WTC11 (cell line): ENCODE data around the gene COMTD1. TPM values are rescaled to one million over a fixed set of nuclear protein-coding genes. Genes with fewer than 3 reads are reported as not detected.

Experiments
- ATAC-seq: fragments of 200-7000 bp; cut with Tn5 transposase; 2 replicates; pipeline ENCODE4 v1.10.0; 2021; ENCODE audit warnings: mild to moderate bottlenecking, moderate library complexity
- CTCF ChIA-PET: fragments of 300-600 bp; sonication (Branson Sonifier 250); formaldehyde crosslinking; loops from one replicate; lab custom pipeline; 2021; ENCODE audit warnings: antibody characterized with exemption; lab: Charles Lee
- POLR2A ChIA-PET: fragments of 350-600 bp; sonication (Branson Sonifier 250); formaldehyde crosslinking; loops from one replicate; lab custom pipeline; 2021; ENCODE audit warnings: antibody characterized with exemption; lab: Charles Lee
- DNase-seq: peaks from one replicate; pipeline ENCODE4 v3.0.0; 2021; ENCODE audit warnings: low spot score
- H3K27ac Mint-ChIP-seq: 2 replicates; pipeline ENCODE4 v1.8.0; 2021; ENCODE audit warnings: mixed read lengths
- H3K27me3 Mint-ChIP-seq: 2 replicates; pipeline ENCODE4 v1.8.0; 2021; ENCODE audit warnings: low read depth, mild to moderate bottlenecking, moderate library complexity, mixed read lengths
- H3K36me3 Mint-ChIP-seq: 2 replicates; pipeline ENCODE4 v1.8.0; 2021; ENCODE audit warnings: mixed read lengths
- H3K4me1 Mint-ChIP-seq: 2 replicates; pipeline ENCODE4 v1.8.0; 2022; ENCODE audit warnings: mixed read lengths
- H3K4me3 Mint-ChIP-seq: 2 replicates; pipeline ENCODE4 v1.8.0; 2021; ENCODE audit warnings: mild to moderate bottlenecking, moderate library complexity, mixed read lengths
- H3K9me3 Mint-ChIP-seq: 2 replicates; pipeline ENCODE4 v1.8.0; 2021; ENCODE audit warnings: mixed read lengths
- ARID4B ChIP-seq: sonication (generic); formaldehyde crosslinking; IDR thresholded peaks from 2 replicates; pipeline ENCODE4 v1.8.0; 2023; ENCODE audit warnings: missing genetic modification reagents, mild to moderate bottlenecking, borderline replicate concordance
- CBFB ChIP-seq: sonication (generic); formaldehyde crosslinking; IDR thresholded peaks from 2 replicates; pipeline ENCODE4 v1.8.1; 2022; ENCODE audit warnings: mild to moderate bottlenecking, low read depth, missing genetic modification reagents
- CREB1 ChIP-seq: sonication (generic); formaldehyde crosslinking; IDR thresholded peaks from 2 replicates; pipeline ENCODE4 v1.8.0; 2023; ENCODE audit warnings: mild to moderate bottlenecking, missing genetic modification reagents
- CREM ChIP-seq: sonication (generic); formaldehyde crosslinking; IDR thresholded peaks from 2 replicates; pipeline ENCODE4 v1.8.1; 2022; ENCODE audit warnings: mild to moderate bottlenecking, missing genetic modification reagents, moderate library complexity
- ELF4 ChIP-seq: sonication (generic); formaldehyde crosslinking; IDR thresholded peaks from 2 replicates; pipeline ENCODE4 v1.8.1; 2022; ENCODE audit warnings: low read depth, mild to moderate bottlenecking, moderate library complexity, missing genetic modification reagents
- ESRRA ChIP-seq: sonication (generic); formaldehyde crosslinking; IDR thresholded peaks from 2 replicates; pipeline ENCODE4 v1.8.1; 2022; ENCODE audit warnings: mild to moderate bottlenecking, missing genetic modification reagents, borderline replicate concordance
- FOXK1 ChIP-seq: sonication (generic); formaldehyde crosslinking; IDR thresholded peaks from 2 replicates; pipeline ENCODE4 v1.8.0; 2022; ENCODE audit warnings: mild to moderate bottlenecking, moderate library complexity, missing genetic modification reagents
- FOXP1 ChIP-seq: sonication (generic); formaldehyde crosslinking; IDR thresholded peaks from 2 replicates; pipeline ENCODE4 v1.8.0; 2022; ENCODE audit warnings: missing genetic modification reagents, mild to moderate bottlenecking, moderate library complexity, borderline replicate concordance
- GABPB1 ChIP-seq: sonication (generic); formaldehyde crosslinking; IDR thresholded peaks from 2 replicates; pipeline ENCODE4 v1.8.1; 2023; ENCODE audit warnings: mild to moderate bottlenecking, missing genetic modification reagents
- HMGA2 ChIP-seq: fragments of 250-450 bp; sonication (Bioruptor Pico); IDR thresholded peaks from 2 replicates; pipeline ENCODE4 v1.4.0; 2021; ENCODE audit warnings: mild to moderate bottlenecking, moderate library complexity
- KAT7 ChIP-seq: sonication (generic); formaldehyde crosslinking; IDR thresholded peaks from 2 replicates; pipeline ENCODE4 v1.8.1; 2023; ENCODE audit warnings: missing genetic modification reagents, mild to moderate bottlenecking, borderline replicate concordance
- MYBL2 ChIP-seq: sonication (generic); formaldehyde crosslinking; IDR thresholded peaks from 2 replicates; pipeline ENCODE4 v1.8.1; 2023; ENCODE audit warnings: mild to moderate bottlenecking, moderate library complexity, missing genetic modification reagents
- NFE2L1 ChIP-seq: sonication (generic); formaldehyde crosslinking; IDR thresholded peaks from 2 replicates; pipeline ENCODE4 v1.8.1; 2023; ENCODE audit warnings: missing genetic modification reagents
- NFYB ChIP-seq: sonication (generic); formaldehyde crosslinking; conservative IDR thresholded peaks from 2 replicates; pipeline ENCODE4 v1.8.0; 2022; ENCODE audit warnings: low read depth, missing genetic modification reagents
- RELA ChIP-seq: sonication (generic); formaldehyde crosslinking; IDR thresholded peaks from 2 replicates; pipeline ENCODE4 v1.8.1; 2022; ENCODE audit warnings: missing genetic modification reagents, mild to moderate bottlenecking, borderline replicate concordance
- SP1 ChIP-seq: sonication (generic); formaldehyde crosslinking; conservative IDR thresholded peaks from 2 replicates; pipeline ENCODE4 v1.8.1; 2022; ENCODE audit warnings: missing genetic modification reagents
- TCF7 ChIP-seq: sonication (generic); formaldehyde crosslinking; IDR thresholded peaks from 2 replicates; pipeline ENCODE4 v1.8.0; 2022; ENCODE audit warnings: mild to moderate bottlenecking, low read depth, missing genetic modification reagents, moderate library complexity
- TEAD4 ChIP-seq: sonication (generic); formaldehyde crosslinking; IDR thresholded peaks from 2 replicates; pipeline ENCODE4 v1.8.0; 2022; ENCODE audit warnings: mild to moderate bottlenecking, missing genetic modification reagents
- USF1 ChIP-seq: sonication (generic); formaldehyde crosslinking; IDR thresholded peaks from 2 replicates; pipeline ENCODE4 v1.8.0; 2022; ENCODE audit warnings: mild to moderate bottlenecking, missing genetic modification reagents
- ZMAT4 ChIP-seq: fragments of 250-450 bp; sonication (Bioruptor Pico); IDR thresholded peaks from 2 replicates; pipeline ENCODE4 v1.9.0; 2021; ENCODE audit warnings: mild to moderate bottlenecking
- ZNF232 ChIP-seq: sonication (generic); formaldehyde crosslinking; IDR thresholded peaks from 2 replicates; pipeline ENCODE4 v1.8.0; 2022; ENCODE audit warnings: mild to moderate bottlenecking, missing genetic modification reagents
- ZNF416 ChIP-seq: fragments of 250-450 bp; sonication (Bioruptor Pico); IDR thresholded peaks from 2 replicates; pipeline ENCODE4 v1.9.0; 2021; ENCODE audit warnings: mild to moderate bottlenecking, inconsistent platforms
- ZNF532 ChIP-seq: fragments of 250-450 bp; sonication (Bioruptor Pico); IDR thresholded peaks from 2 replicates; pipeline ENCODE4 v1.9.0; 2021; ENCODE audit warnings: mild to moderate bottlenecking, borderline replicate concordance
- total RNA-seq: library from RNA; stranded (reverse); gene quantifications from 3 replicates; pipeline ENCODE4 v1.2.3, GENCODE V29; 2021
- TF ChIP-seq, protein P1 (sequence below): sonication (generic); formaldehyde crosslinking; IDR thresholded peaks from 2 replicates; pipeline ENCODE4 v1.8.1; 2023; ENCODE audit warnings: mild to moderate bottlenecking, missing genetic modification reagents
- TF ChIP-seq, protein P2 (sequence below): sonication (generic); formaldehyde crosslinking; IDR thresholded peaks from 2 replicates; pipeline ENCODE4 v1.8.0; 2022; ENCODE audit warnings: mild to moderate bottlenecking, missing genetic modification reagents

COMTD1 gene
- total RNA-seq, 1 experiment from 2014 or later: 47.8 TPM

DNA sequence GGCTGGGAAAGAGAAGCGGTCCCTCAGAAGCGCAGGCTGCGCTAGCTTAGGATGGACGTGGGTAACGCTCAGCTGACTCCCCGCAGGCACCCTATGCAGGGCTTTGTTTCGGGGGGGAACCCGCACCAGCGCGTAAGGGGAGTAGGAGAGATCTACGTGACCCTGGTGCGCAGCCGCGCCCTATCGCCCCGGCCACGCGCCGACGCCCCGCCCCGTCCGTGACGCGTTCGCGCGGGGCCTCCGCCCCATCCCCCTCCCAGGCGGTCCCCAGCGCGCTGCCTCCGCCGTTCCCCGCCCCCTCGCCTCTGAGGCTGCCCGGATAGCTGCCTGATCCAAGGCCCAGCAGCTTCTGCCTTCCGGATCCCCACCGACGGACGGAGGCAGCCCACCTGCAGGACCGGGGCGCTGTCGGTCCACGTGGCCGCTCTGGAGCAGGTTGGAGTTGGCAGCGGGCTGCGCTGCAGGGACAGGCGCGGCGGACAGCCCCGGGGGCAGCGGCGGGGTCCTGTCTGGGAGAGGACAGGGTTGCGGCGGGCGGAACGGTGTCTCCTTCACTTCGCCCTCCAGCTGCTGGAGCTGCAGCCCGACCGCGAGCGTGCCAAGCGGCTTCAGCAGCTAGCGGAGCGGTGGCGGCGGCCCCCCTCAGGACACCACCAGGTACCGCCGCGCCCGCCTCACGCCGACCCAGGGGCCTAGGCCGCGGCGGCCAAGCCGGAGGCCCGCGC lies 25.3 kb downstream of the COMTD1 start, which contains the start of gene VDAC2:
Gene VDAC2 (plus strand): TSS at position 515 of the 725 bp plus-strand sequence. CDS start 363 bp downstream, outside the sequence.
- POLR2A ChIA-PET: interaction anchor here (0.6 to 3.2 kb wide), 9 partner anchors 9 to 1290 kb away, joined by 3 to 19 read pairs (median 6); partner anchors contain the start of genes COMTD1 and SAMD8
- ATAC-seq: peak; percentile 80
- Mint-ChIP-seq H3K4me1 (peaks cover 42% of the 10 kb centered on the region), H3K27me3 (no peaks in the 10 kb centered on the region), H3K9me3 (no peaks in the 10 kb centered on the region), H3K27ac (peak within 1 kb of the TSS; percentile 98), H3K4me3 (peak within 1 kb of the TSS; percentile 97), H3K36me3 (peaks cover 39% of the 10 kb centered on the region)
- DNase-seq: peak; percentile 83
- CTCF ChIA-PET: interaction anchor here (0.5 to 4.2 kb wide), 10 partner anchors 11 to 99 kb away, joined by 3 to 39 read pairs (median 8); partner anchors contain the start of genes COMTD1 and SAMD8
- TF ChIP-seq, protein P1, sequence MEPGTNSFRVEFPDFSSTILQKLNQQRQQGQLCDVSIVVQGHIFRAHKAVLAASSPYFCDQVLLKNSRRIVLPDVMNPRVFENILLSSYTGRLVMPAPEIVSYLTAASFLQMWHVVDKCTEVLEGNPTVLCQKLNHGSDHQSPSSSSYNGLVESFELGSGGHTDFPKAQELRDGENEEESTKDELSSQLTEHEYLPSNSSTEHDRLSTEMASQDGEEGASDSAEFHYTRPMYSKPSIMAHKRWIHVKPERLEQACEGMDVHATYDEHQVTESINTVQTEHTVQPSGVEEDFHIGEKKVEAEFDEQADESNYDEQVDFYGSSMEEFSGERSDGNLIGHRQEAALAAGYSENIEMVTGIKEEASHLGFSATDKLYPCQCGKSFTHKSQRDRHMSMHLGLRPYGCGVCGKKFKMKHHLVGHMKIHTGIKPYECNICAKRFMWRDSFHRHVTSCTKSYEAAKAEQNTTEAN: peak; percentile 70; the same call in 1 of the 2 replicates
- peak; percentile 49 for TF ChIP-seq FOXK1 (CRISPR knock-in tag)
- TF ChIP-seq ZNF532 (CRISPR knock-in tag): no peak
- no peak for TF ChIP-seq ZMAT4 (CRISPR knock-in tag)
- TF ChIP-seq CREB1: no peak
- no peak for TF ChIP-seq NFYB (CRISPR knock-in tag)
- TF ChIP-seq KAT7 (CRISPR knock-in tag): peak; percentile 67; the same call in 1 of the 2 replicates
- TF ChIP-seq ZNF416: 0 out of 2 replicates have a peak, but pooled peaks have one; percentile 42
- peak; percentile 17; the same call in 1 of the 2 replicates for TF ChIP-seq CREM (CRISPR knock-in tag)
- TF ChIP-seq USF1 (CRISPR knock-in tag): peak; percentile 28; the same call in 1 of the 2 replicates
- TF ChIP-seq ZNF232 (CRISPR knock-in tag): peak; percentile 69; the same call in 1 of the 2 replicates
- no peak for TF ChIP-seq ARID4B (CRISPR knock-in tag)
- no peak for TF ChIP-seq ELF4 (CRISPR knock-in tag)
- TF ChIP-seq MYBL2: peak; percentile 86
- peak; percentile 16; the same call in 1 of the 2 replicates for TF ChIP-seq RELA (CRISPR knock-in tag)
- TF ChIP-seq SP1 (CRISPR knock-in tag): peak; percentile 98
- TF ChIP-seq ESRRA: peak; percentile 52
- no peak for TF ChIP-seq CBFB (CRISPR knock-in tag)
- TF ChIP-seq GABPB1 (CRISPR knock-in tag): peak; percentile 49
- no peak for TF ChIP-seq HMGA2 (CRISPR knock-in tag)
- peak; percentile 61; the same call in 1 of the 2 replicates for TF ChIP-seq FOXP1
- TF ChIP-seq NFE2L1 (CRISPR knock-in tag): peak; percentile 13; the same call in 1 of the 2 replicates
- TF ChIP-seq, protein P2, sequence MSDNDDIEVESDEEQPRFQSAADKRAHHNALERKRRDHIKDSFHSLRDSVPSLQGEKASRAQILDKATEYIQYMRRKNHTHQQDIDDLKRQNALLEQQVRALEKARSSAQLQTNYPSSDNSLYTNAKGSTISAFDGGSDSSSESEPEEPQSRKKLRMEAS (CRISPR knock-in tag): peak; percentile 85; the same call in 1 of the 2 replicates
- no peak for TF ChIP-seq TCF7 (CRISPR knock-in tag)
- 0 out of 2 replicates have a peak, but pooled peaks have one; percentile 45 for TF ChIP-seq TEAD4 (CRISPR knock-in tag)
